HEK293 (cell line): ENCODE data around the gene NAXE.

Source experiments
- CTCF ChIA-PET: fragments of 350-600 bp; formaldehyde crosslinking; extraction: SDS; loops from one replicate; lab custom pipeline; 2021; ENCODE audit warnings: antibody characterized with exemption; lab: Yijun Ruan, JAX
- POLR2A ChIA-PET: fragments of 300-600 bp; formaldehyde crosslinking; extraction: SDS; loops from one replicate; lab custom pipeline; 2020; ENCODE audit warnings: antibody characterized with exemption, inconsistent platforms; lab: Yijun Ruan, JAX
- H3K27ac ChIP-seq: fragments of 200-500 bp; sonication (Bioruptor generic); 2 replicates; pipeline ENCODE4 v1.5.1; 2014; ENCODE audit warnings: low read depth, low read length, control low read depth, inconsistent platforms; ENCODE audit errors: extremely low read depth
- H3K36me3 ChIP-seq, 2 experiments: fragments of 200-500 bp in 1 of 2; sonication (Bioruptor generic) in 1 of 2; 1 replicate in 1 of 2; 2 replicates in 1 of 2; pipeline ENCODE4 v1.5.1; 2014 to 2017; ENCODE audit warnings: inconsistent platforms in 2 of 2, low read length in 2 of 2; ENCODE audit not compliant: control insufficient read depth in 2 of 2, insufficient read depth in 1 of 2
- H3K4me1 ChIP-seq: fragments of 200-500 bp; sonication (Bioruptor generic); 2 replicates; pipeline ENCODE4 v1.5.1; 2014; ENCODE audit warnings: mild to moderate bottlenecking, low read length, inconsistent platforms; ENCODE audit not compliant: control insufficient read depth, insufficient read depth
- H3K4me3 ChIP-seq: 2 replicates; pipeline ENCODE4 v1.5.1; 2011; ENCODE audit warnings: low read depth, mild to moderate bottlenecking, control low read depth, low read length, moderate library complexity
- H3K9me3 ChIP-seq: fragments of 200-500 bp; sonication (Bioruptor generic); 2 replicates; pipeline ENCODE4 v1.5.1; 2014; ENCODE audit warnings: low read depth, low read length, inconsistent platforms; ENCODE audit not compliant: control insufficient read depth, insufficient read depth
- OVOL3 ChIP-seq: fragments of 450-650 bp; formaldehyde crosslinking; IDR thresholded peaks from 2 replicates; pipeline ENCODE4 v1.5.1; 2016; ENCODE audit warnings: missing biosample characterization, missing genetic modification characterization
- REPIN1 ChIP-seq: fragments of 450-650 bp; formaldehyde crosslinking; IDR thresholded peaks from 2 replicates; pipeline ENCODE4 v1.5.1; 2017; ENCODE audit warnings: missing biosample characterization, missing genetic modification characterization, low read depth
- ZBTB44 ChIP-seq: fragments of 450-650 bp; IDR thresholded peaks from 2 replicates; pipeline ENCODE4 v1.5.1; 2018; ENCODE audit warnings: missing biosample characterization, mild to moderate bottlenecking, missing genetic modification characterization
- ZBTB48 ChIP-seq: fragments of 450-650 bp; formaldehyde crosslinking; IDR thresholded peaks from 2 replicates; pipeline ENCODE4 v1.5.1; 2016; ENCODE audit warnings: missing biosample characterization, missing genetic modification characterization
- ZBTB7A ChIP-seq: fragments of 450-650 bp; formaldehyde crosslinking; IDR thresholded peaks from 2 replicates; pipeline ENCODE4 v1.5.1; 2016; ENCODE audit warnings: low read depth, missing biosample characterization, missing genetic modification characterization
- ZFP37 ChIP-seq: fragments of 450-650 bp; formaldehyde crosslinking; IDR thresholded peaks from 2 replicates; pipeline ENCODE4 v1.5.1; 2016; ENCODE audit warnings: missing biosample characterization, missing genetic modification characterization
- ZNF121 ChIP-seq: fragments of 450-650 bp; formaldehyde crosslinking; IDR thresholded peaks from 2 replicates; pipeline ENCODE4 v1.5.1; 2016; ENCODE audit warnings: missing biosample characterization, missing genetic modification characterization
- ZNF280C ChIP-seq: fragments of 450-650 bp; formaldehyde crosslinking; IDR thresholded peaks from 2 replicates; pipeline ENCODE4 v1.5.1; 2016; ENCODE audit warnings: missing biosample characterization, missing genetic modification characterization
- ZNF335 ChIP-seq: fragments of 450-650 bp; formaldehyde crosslinking; conservative IDR thresholded peaks from 2 replicates; pipeline ENCODE4 v1.5.1; 2016; ENCODE audit warnings: missing biosample characterization, missing genetic modification characterization
- ZNF423 ChIP-seq: fragments of 450-650 bp; formaldehyde crosslinking; IDR thresholded peaks from 2 replicates; pipeline ENCODE4 v1.5.1; 2016; ENCODE audit warnings: missing biosample characterization, missing genetic modification characterization
- ZNF513 ChIP-seq: fragments of 450-650 bp; IDR thresholded peaks from 2 replicates; pipeline ENCODE4 v1.5.1; 2018; ENCODE audit warnings: missing biosample characterization, missing genetic modification characterization
- ZNF561 ChIP-seq: fragments of 450-650 bp; IDR thresholded peaks from 2 replicates; pipeline ENCODE4 v1.5.1; 2018; ENCODE audit warnings: missing biosample characterization, missing genetic modification characterization, borderline replicate concordance
- ZNF621 ChIP-seq: fragments of 450-650 bp; formaldehyde crosslinking; IDR thresholded peaks from 2 replicates; pipeline ENCODE4 v1.5.1; 2017; ENCODE audit warnings: missing biosample characterization, missing genetic modification characterization
- ZNF623 ChIP-seq: fragments of 450-650 bp; formaldehyde crosslinking; IDR thresholded peaks from 2 replicates; pipeline ENCODE4 v1.5.1; 2016; ENCODE audit warnings: missing biosample characterization, missing genetic modification characterization
- ZNF639 ChIP-seq: fragments of 450-650 bp; formaldehyde crosslinking; IDR thresholded peaks from 2 replicates; pipeline ENCODE4 v1.5.1; 2016; ENCODE audit warnings: missing biosample characterization, missing genetic modification characterization
- ZNF670 ChIP-seq: fragments of 450-650 bp; formaldehyde crosslinking; IDR thresholded peaks from 2 replicates; pipeline ENCODE4 v1.5.1; 2016; ENCODE audit warnings: missing biosample characterization, missing genetic modification characterization, low read depth
- ZNF692 ChIP-seq: fragments of 450-650 bp; formaldehyde crosslinking; IDR thresholded peaks from 2 replicates; pipeline ENCODE4 v1.5.1; 2016; ENCODE audit warnings: missing biosample characterization, missing genetic modification characterization
- ZNF792 ChIP-seq: fragments of 450-650 bp; formaldehyde crosslinking; IDR thresholded peaks from 2 replicates; pipeline ENCODE4 v1.5.1; 2016; ENCODE audit warnings: missing biosample characterization, missing genetic modification characterization
- ZSCAN30 ChIP-seq: fragments of 450-650 bp; IDR thresholded peaks from 2 replicates; pipeline ENCODE4 v1.5.1; 2018; ENCODE audit warnings: missing biosample characterization, mild to moderate bottlenecking, missing genetic modification characterization, moderate library complexity

Gene NAXE

GRCh38 chr1:156601122-156601830 is 9.7 kb downstream of the NAXE start, which contains the start of gene GPATCH4 (continued):
- TF ChIP-seq ZNF561 (peak; percentile 71; the same call in 1 of the 2 replicates), ZNF280C (tag by site-specific recombination) (no peak), ZNF335 (tag by site-specific recombination) (peak; percentile 72), ZSCAN30 (tag by site-specific recombination) (peak; percentile 47; the same call in 1 of the 2 replicates), ZNF513 (tag by site-specific recombination) (no peak), ZBTB44 (tag by site-specific recombination) (no peak), ZNF792 (tag by site-specific recombination) (no peak), ZNF692 (tag by site-specific recombination) (peak; percentile 58; the same call in 1 of the 2 replicates), ZNF621 (tag by site-specific recombination) (no peak), ZBTB48 (0 out of 2 replicates have a peak, but pooled peaks have one; percentile 30), ZNF670 (tag by site-specific recombination) (no peak), OVOL3 (no peak), ZNF639 (peak; percentile 79), ZFP37 (tag by site-specific recombination) (no peak), ZNF623 (tag by site-specific recombination) (no peak), ZNF423 (tag by site-specific recombination) (no peak)

GRCh38 chr1:156601892-156602291 is 10.3 kb downstream of the NAXE start:
- CTCF ChIA-PET, result interaction anchor here (0.5 to 1.8 kb wide), 16 partner anchors 11 to 717 kb away, joined by 3 to 8 read pairs (median 4); no protein-coding TSS in a partner anchor
- Histone ChIP-seq H3K4me3 (peak overlapping the region; percentile 65), H3K27ac (peak overlapping the region; percentile 35), H3K36me3 (peaks cover 0 to 28% of the 10 kb centered on the region in 2 experiments; a peak in 1 of 3 replicates), H3K4me1 (no peaks in the 10 kb centered on the region), H3K9me3 (no peaks in the 10 kb centered on the region)
- POLR2A ChIA-PET, result interaction anchor here (0.6 to 2.5 kb wide), 5 partner anchors 10 to 144 kb away, joined by 3 to 17 read pairs (median 4); partner anchors contain the start of genes MEF2D and NAXE
- peak; percentile 98 for TF ChIP-seq ZNF121
- TF ChIP-seq ZBTB7A, result no peak
- TF ChIP-seq REPIN1 (tag by site-specific recombination), result no peak
